Myocyte (in vitro differentiated cells): Measurements from ENCODE around the gene AP3S1. TPM values are rescaled to one million over a fixed set of nuclear protein-coding genes. Genes with fewer than 3 reads are reported as not detected.
"Not testable (repeated sequence)": the region's sequence is repeated elsewhere in the genome, so short reads cannot be mapped to it uniquely, and the experiment has no call there.

Source experiments
- DNase-seq: peaks from one replicate; pipeline ENCODE4 v3.0.0-alpha.2; 2012; ENCODE audit warnings: low read depth
- total RNA-seq: library from RNA; depleted of rRNA; stranded (reverse); fragments of >200 nt; gene quantifications from 2 replicates; pipeline ENCODE4 v1.2.3, GENCODE V29; 2014

Gene AP3S1
- total RNA-seq, 1 donor from 2014 or later = 202 TPM

GRCh38 chr5:115869256-115869795 lies 27.6 kb downstream of the AP3S1 start:
- no peak for DNase-seq

GRCh38 chr5:115872447-115872846 lies 30.7 kb downstream of the AP3S1 start:
- no peak for DNase-seq

GRCh38 chr5:115873392-115873791 lies 31.7 kb downstream of the AP3S1 start:
- DNase-seq = peak; percentile 34

GRCh38 chr5:115875447-115875846 lies 33.7 kb downstream of the AP3S1 start:
- no peak for DNase-seq

- not testable (repeated sequence) for DNase-seq
Measured at GRCh38 chr5:115877342-115877741, 35.6 kb downstream of the AP3S1 start.

- not testable (repeated sequence) for DNase-seq
Measured at GRCh38 chr5:115882434-115882833, 40.7 kb downstream of the AP3S1 start.

GRCh38 chr5:115884704-115885103 lies 43.0 kb downstream of the AP3S1 start:
- no peak for DNase-seq

- not testable (repeated sequence) for DNase-seq
Measured at GRCh38 chr5:115885208-115885607, 43.5 kb downstream of the AP3S1 start.

- DNase-seq = peak; percentile 32
Measured at GRCh38 chr5:115888027-115888426, 46.3 kb downstream of the AP3S1 start.

GRCh38 chr5:115892021-115892420 lies 50.3 kb downstream of the AP3S1 start:
- no peak for DNase-seq

- DNase-seq = no peak
Measured at GRCh38 chr5:115894342-115894741, 52.6 kb downstream of the AP3S1 start.

- DNase-seq = no peak
Measured at GRCh38 chr5:115895821-115896220, 54.1 kb downstream of the AP3S1 start.

GRCh38 chr5:115898656-115899055 lies 56.9 kb downstream of the AP3S1 start:
- DNase-seq = no peak

- DNase-seq = no peak
Measured at GRCh38 chr5:115907177-115907576, 65.4 kb downstream of the AP3S1 start.

- DNase-seq = not testable (repeated sequence)
Measured at GRCh38 chr5:115913623-115914400, 72.1 kb downstream of the AP3S1 start.

GRCh38 chr5:115920171-115920725 lies 78.5 kb downstream of the AP3S1 start:
- DNase-seq = no peak

GRCh38 chr5:115928578-115929407 lies 87.1 kb downstream of the AP3S1 start:
- not testable (repeated sequence) for DNase-seq

GRCh38 chr5:115930171-115930570 lies 88.4 kb downstream of the AP3S1 start:
- not testable (repeated sequence) for DNase-seq

GRCh38 chr5:115930630-115931337 lies 89.0 kb downstream of the AP3S1 start:
- no peak for DNase-seq

- DNase-seq = no peak
Measured at GRCh38 chr5:115932991-115933390, 91.3 kb downstream of the AP3S1 start.

GRCh38 chr5:115934388-115934974 lies 92.7 kb downstream of the AP3S1 start:
- DNase-seq = no peak
